K562 (cell line): ENCODE data around the gene ITLN1. TPM values are rescaled to one million over a fixed set of nuclear protein-coding genes. Genes with fewer than 3 reads are reported as not detected.

Source experiments
- ATAC-seq: fragments of 200-7000 bp; cut with Tn5 transposase; 3 replicates; pipeline ENCODE4 v1.9.1; 2020; ENCODE audit warnings: moderate library complexity
- BruUV-seq: library from RNA; stranded (reverse); fragments of 400-500 nt; replicated peaks from 2 replicates; lab custom pipeline; 2021; lab: Mats Ljungman, UMichigan
- CTCF ChIA-PET: fragments of 300-600 bp; formaldehyde crosslinking; extraction: SDS; loops from one replicate; lab custom pipeline; 2021; ENCODE audit warnings: low intra/inter-chr PET ratio; lab: Yijun Ruan, JAX
- POLR2A ChIA-PET: fragments of 300-600, 350-650 bp; sonication (Branson Sonifier 250); formaldehyde crosslinking; extraction: SDS; loops from one replicate; lab custom pipeline; 2021; ENCODE audit warnings: antibody characterized with exemption, inconsistent platforms; lab: Yijun Ruan, JAX
- DNase-seq, 4 experiments: peaks; one replicate each; pipeline versions ENCODE4 v3.0.0 to v3.0.0-alpha.2; 2011 to 2018; ENCODE audit warnings: low spot score in 3 of 4, mixed read lengths in 3 of 4; ENCODE audit errors: extremely low read depth in 1 of 4
- FAIRE-seq: peaks from 2 replicates; lab custom pipeline; 2011; peaks lifted over from hg19 to GRCh38; lab: Jason Lieb, UNC
- H2AFZ ChIP-seq: 2 replicates; pipeline ENCODE4 v1.6.0; 2011; ENCODE audit warnings: low read depth, low read length, control low read depth, inconsistent platforms
- H3K27ac ChIP-seq: fragments of 200-600 bp; 3 replicates; pipeline ENCODE4 v1.8.0; 2011; ENCODE audit warnings: low read depth, mild to moderate bottlenecking, control low read depth, inconsistent platforms, low read length, moderate library complexity, mixed read lengths; ENCODE audit errors: extremely low read depth
- H3K27me3 ChIP-seq, 2 experiments: fragments of 300-600 bp in 1 of 2; 2 replicates in 1 of 2; 3 replicates in 1 of 2; pipeline versions ENCODE4 v1.6.0 to v1.8.0; 2011; ENCODE audit warnings: inconsistent platforms in 2 of 2, low read length in 2 of 2, mild to moderate bottlenecking in 1 of 2, mixed read lengths in 1 of 2, moderate library complexity in 1 of 2; ENCODE audit not compliant: control insufficient read depth in 2 of 2, insufficient read depth in 2 of 2
- H3K36me3 ChIP-seq: fragments of 300-600 bp; 3 replicates; pipeline ENCODE4 v1.8.0; 2011; ENCODE audit warnings: mild to moderate bottlenecking, low read length, inconsistent platforms; ENCODE audit not compliant: control insufficient read depth, insufficient read depth
- H3K4me1 ChIP-seq, 2 experiments: fragments of 200-600 bp in 1 of 2; replicated peaks in 1 of 2; 2 replicates in 1 of 2; 3 replicates in 1 of 2; pipeline versions ENCODE4 v1.5.1 to v1.8.0; 2011; ENCODE audit warnings: inconsistent platforms in 2 of 2, low read length in 2 of 2, mild to moderate bottlenecking in 1 of 2, mixed read lengths in 1 of 2, moderate library complexity in 1 of 2; ENCODE audit not compliant: control insufficient read depth in 2 of 2, insufficient read depth in 2 of 2
- H3K4me2 ChIP-seq: 2 replicates; pipeline ENCODE4 v1.6.1; 2011; ENCODE audit warnings: low read length, control low read depth, inconsistent platforms, mixed read lengths; ENCODE audit not compliant: insufficient read depth
- H3K4me3 ChIP-seq: fragments of 200-600 bp; sonication (generic), shearing (Covaris generic); 2 replicates; pipeline ENCODE4 v1.5.1; 2016; ENCODE audit warnings: control low read depth, inconsistent platforms
- H3K79me2 ChIP-seq: fragments of 200-600 bp; 3 replicates; pipeline ENCODE4 v1.8.0; 2011; ENCODE audit warnings: low read length, inconsistent platforms; ENCODE audit not compliant: control insufficient read depth, insufficient read depth
- H3K9ac ChIP-seq, 2 experiments: 2 replicates each; pipeline versions ENCODE4 v1.6.0 to v1.6.1; 2011; ENCODE audit warnings: low read depth in 2 of 2, low read length in 2 of 2, control low read depth in 1 of 2, inconsistent platforms in 1 of 2, mild to moderate bottlenecking in 1 of 2, mixed read lengths in 1 of 2; ENCODE audit not compliant: insufficient read depth in 1 of 2
- H3K9me1 ChIP-seq: one replicate; pipeline ENCODE4 v1.6.0; 2011; ENCODE audit warnings: inconsistent platforms, mild to moderate bottlenecking, low read length, moderate library complexity; ENCODE audit not compliant: control insufficient read depth, insufficient read depth
- H3K9me3 ChIP-seq: replicated peaks from 2 replicates; pipeline ENCODE4 v1.5.1; 2011; ENCODE audit warnings: low read depth, low read length, inconsistent platforms; ENCODE audit not compliant: control insufficient read depth, insufficient read depth
- H4K20me1 ChIP-seq: replicated peaks from 2 replicates; pipeline ENCODE4 v1.6.1; 2011; ENCODE audit warnings: low read length, inconsistent platforms, mixed read lengths; ENCODE audit not compliant: control insufficient read depth, insufficient read depth
- HDAC6 ChIP-seq: IDR thresholded peaks from 2 replicates; pipeline ENCODE4 v1.6.1; 2012; ENCODE audit warnings: low read depth, mild to moderate bottlenecking, control low read depth, inconsistent platforms, low read length, moderate library complexity
- NR4A1 ChIP-seq, 2 experiments: fragments of 250-450 bp in 1 of 2; fragments of 450-650 bp in 1 of 2; sonication (Bioruptor Pico) in 1 of 2; IDR thresholded peaks; 2 replicates each; pipeline versions ENCODE4 v1.4.0 to v1.6.1; 2016 to 2020; ENCODE audit warnings: mild to moderate bottlenecking in 2 of 2, missing compliant biosample characterization in 1 of 2, missing genetic modification characterization in 1 of 2, moderate library complexity in 1 of 2
- PPARD ChIP-seq: fragments of 250-450 bp; sonication (Bioruptor Pico); IDR thresholded peaks from 2 replicates; pipeline ENCODE4 v1.8.0; 2022; ENCODE audit warnings: inconsistent platforms, mild to moderate bottlenecking, moderate library complexity
- WGBS: fragments of 100-300 bp; shearing (Covaris generic); methylation state at CpG from one replicate; pipeline ENCODE4 v1.1.6; 2016; ENCODE audit warnings: low coverage, mixed read lengths; ENCODE audit not compliant: insufficient coverage; ENCODE audit errors: missing lambda C conversion rate; 5-methylcytosine and 5-hydroxymethylcytosine counted together
- in situ Hi-C: fragments of 300-500 bp; cut with MboI; formaldehyde crosslinking; loops from 4 replicates; pipeline ENCODE4 v1.15.0; 2018; ENCODE audit warnings: inconsistent platforms, mixed read lengths
- intact Hi-C: fragments of 100-400 bp; cut with micrococcal nuclease; formaldehyde crosslinking; loops from 2 replicates; pipeline ENCODE4 v1.14.2; 2022
- polyA plus RNA-seq, 8 experiments: library from polyadenylated mRNA; depleted of rRNA in 4 of 8; stranded (reverse) in 5 of 8; unstranded in 3 of 8; fragments of >200 nt; fragmentation: Nextera tagmentation in 2 of 8; fragmentation: Illumina TruSeq in 1 of 8; extraction: Ambion mirVana in 2 of 8; extraction: Trizol in 1 of 8; gene quantifications; 2 replicates each; pipeline versions ENCODE4 v1.2.1 to v1.2.3, GENCODE V29; 2011 to 2014; ENCODE audit warnings: inconsistent platforms in 1 of 8, missing spikeins in 1 of 8
- total RNA-seq, 7 experiments: library from RNA; depleted of rRNA in 6 of 7; stranded (reverse); fragments of >200 nt in 6 of 7; fragmentation: Illumina TruSeq in 2 of 7; extraction: Trizol in 2 of 7; gene quantifications; 2 replicates each; pipeline versions ENCODE4 v1.2.1 to v1.2.3, GENCODE V29; 2011 to 2021; ENCODE audit warnings: low replicate concordance in 1 of 7

ITLN1 gene
- total and polyA plus RNA-seq, 9 of the 15 experiments (the other 6 are each of a cell fraction or from before 2014, with no cell fraction given): not detected

DNA sequence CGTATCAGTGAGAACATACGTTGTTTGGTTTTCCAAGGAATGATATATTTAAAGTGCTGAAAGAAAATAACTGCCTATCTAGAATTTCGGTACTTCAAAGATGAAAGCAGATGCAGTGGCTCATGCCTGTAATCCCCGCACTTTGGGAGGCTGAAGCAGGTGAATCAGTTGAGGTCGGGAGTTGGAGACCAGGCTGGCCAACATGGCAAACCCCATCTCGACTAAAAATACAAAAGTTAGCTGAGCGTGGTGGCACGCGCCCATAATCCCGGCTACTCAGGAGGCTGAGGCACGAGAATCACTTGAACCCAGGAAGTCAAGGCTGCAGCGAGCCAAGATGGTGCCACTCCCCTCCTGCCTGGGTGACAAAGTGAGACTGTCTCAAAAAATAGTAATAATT, 38.7 kb downstream of the ITLN1 start:
- no peaks in the 10 kb centered on the region for H3K9me1 ChIP-seq
- ATAC-seq (no peak), FAIRE-seq (no peak), DNase-seq (no peak)
- H3K9ac ChIP-seq: no peak overlapping the region
- ChIA-PET CTCF (no interaction called here), POLR2A (interaction anchor here (0.9 kb wide), 1 partner anchor 12 kb away, joined by 3 read pairs; no protein-coding TSS in a partner anchor)
- H3K27me3 ChIP-seq: peaks cover 0 to 8% of the 10 kb centered on the region in 2 experiments; a peak in 2 of 5 replicates
- no peaks in the 10 kb centered on the region for H3K79me2 ChIP-seq
- no peak overlapping the region for H3K4me3 ChIP-seq
- in situ Hi-C loops (loop anchor here (25.0 kb wide), 1 partner anchor 241 kb away; the partner anchor contains the start of genes KLHDC9 and NECTIN4), intact Hi-C loops (no loop called here)
- no peak overlapping the region for H3K4me2 ChIP-seq
- BruUV-seq: no TSS peak
- H3K9me3 ChIP-seq: no peaks in the 10 kb centered on the region
- no peaks in the 10 kb centered on the region for H4K20me1 ChIP-seq
- no peak for TF ChIP-seq NR4A1 (CRISPR knock-in tag; IDR thresholded peaks at IDR 0.05)
- no peak for TF ChIP-seq NR4A1 (tag; IDR thresholded peaks at IDR 0.05)
- TF ChIP-seq PPARD (CRISPR knock-in tag): no peak
- no peak for TF ChIP-seq HDAC6
- H3K27ac ChIP-seq: no peak overlapping the region
- WGBS: 17% methylated on average over 12 of the region's 12 CpGs
- no peak overlapping the region for H2AFZ ChIP-seq
- H3K4me1 ChIP-seq: peaks cover 3 to 4% of the 10 kb centered on the region in 2 experiments; a peak in 2 of 5 replicates
- H3K36me3 ChIP-seq: no peaks in the 10 kb centered on the region
